Measurements from ENCODE around the gene TUBGCP3. TPM values are rescaled to one million over a fixed set of nuclear protein-coding genes. Genes with fewer than 3 reads are reported as not detected.

Gene TUBGCP3
- total RNA-seq, 6 donors from 2014 or later, result 27.7 to 50.3 (median 34.9) TPM

- TF ChIP-seq POLR2A (IDR thresholded peaks at IDR 0.05), result no peak
- no peaks in the 10 kb centered on the region for H3K9me3 ChIP-seq
- ATAC-seq (ENCODE audit: low FRiP score in 2 of 2) (no peak), DNase-seq (peak in 1 of 2 donors; percentile 19)
- H3K27ac ChIP-seq, result no peak overlapping the region
- no peak overlapping the region for H3K4me3 ChIP-seq
- 50 to 83% methylated on average over 1 to 2 of the region's 2 CpGs for WGBS, 2 donors
- H3K4me1 ChIP-seq, result no peaks in the 10 kb centered on the region
- H3K36me3 ChIP-seq, result no peaks in the 10 kb centered on the region
- H3K27me3 ChIP-seq, result peaks cover 0 to 13% (median 4%) of the 10 kb centered on the region in 4 donors
Observed at GRCh38 chr13:112447306-112447705, 140.6 kb downstream of the TUBGCP3 start.

- no peak for ATAC-seq (ENCODE audit: low FRiP score in 2 of 2)
- Histone ChIP-seq H3K4me1 (no peaks in the 10 kb centered on the region), H3K4me3 (no peak overlapping the region), H3K27me3 (peaks cover 0 to 13% (median 4%) of the 10 kb centered on the region in 4 donors), H3K27ac (no peak overlapping the region), H3K9me3 (no peaks in the 10 kb centered on the region), H3K36me3 (no peaks in the 10 kb centered on the region)
- 84 to 96% methylated on average over 11 to 14 of the region's 14 CpGs for WGBS, 2 donors
- DNase-seq, result peak in 1 of 2 donors; percentile 15
- no peak for TF ChIP-seq CTCF (IDR thresholded peaks at IDR 0.05)
- TF ChIP-seq POLR2AphosphoS5 (IDR thresholded peaks at IDR 0.05), result no peak
- TF ChIP-seq EP300 (IDR thresholded peaks at IDR 0.05), result no peak
- no peak for TF ChIP-seq POLR2A (IDR thresholded peaks at IDR 0.05)
Observed at GRCh38 chr13:112446867-112447266, 141.1 kb downstream of the TUBGCP3 start.

GRCh38 chr13:112446347-112446861 lies 141.5 kb downstream of the TUBGCP3 start:
- Histone ChIP-seq H3K4me3 (no peak overlapping the region), H3K27me3 (peaks cover 0 to 13% (median 5%) of the 10 kb centered on the region in 4 donors), H3K4me1 (no peaks in the 10 kb centered on the region), H3K27ac (no peak overlapping the region), H3K36me3 (no peaks in the 10 kb centered on the region), H3K9me3 (no peaks in the 10 kb centered on the region)
- ATAC-seq (ENCODE audit: low FRiP score in 2 of 2) (no peak), DNase-seq (peak in 1 of 2 donors; percentile 19)
- no peak for TF ChIP-seq CTCF (IDR thresholded peaks at IDR 0.05)
- TF ChIP-seq POLR2AphosphoS5 (IDR thresholded peaks at IDR 0.05), result no peak
- no peak for TF ChIP-seq EP300 (IDR thresholded peaks at IDR 0.05)
- no peak for TF ChIP-seq POLR2A (IDR thresholded peaks at IDR 0.05)
- 66 to 77% methylated on average over 10 to 11 of the region's 12 CpGs for WGBS, 2 donors

- H3K27me3 ChIP-seq, result peaks cover 0 to 13% (median 5%) of the 10 kb centered on the region in 4 donors
- peak in 1 of 2 donors; percentile 16 for DNase-seq
- no peak for ATAC-seq (ENCODE audit: low FRiP score in 2 of 2)
Observed at GRCh38 chr13:112445411-112446271, 142.3 kb downstream of the TUBGCP3 start.

More at GRCh38 chr13:112445411-112446271, 142.3 kb downstream of the TUBGCP3 start:
- Histone ChIP-seq H3K4me1 (no peaks in the 10 kb centered on the region), H3K27ac (no peak overlapping the region), H3K9me3 (no peaks in the 10 kb centered on the region), H3K36me3 (no peaks in the 10 kb centered on the region), H3K4me3 (no peak overlapping the region)
- TF ChIP-seq POLR2A (IDR thresholded peaks at IDR 0.05), result no peak
- TF ChIP-seq EP300 (IDR thresholded peaks at IDR 0.05), result no peak
- no peak for TF ChIP-seq CTCF (IDR thresholded peaks at IDR 0.05)
- TF ChIP-seq POLR2AphosphoS5 (IDR thresholded peaks at IDR 0.05), result no peak
- 74 to 78% methylated on average over 25 to 31 of the region's 31 CpGs for WGBS, 2 donors

All from upper lobe of left lung (tissue), 6 donors.